GM12872 (cell line): Measurements from ENCODE around the gene UBA52.

Source experiments
- TF ChIP-seq, protein P1 (sequence below): IDR thresholded peaks from 3 replicates; pipeline ENCODE4 v1.5.1; 2011; ENCODE audit warnings: low read depth, mild to moderate bottlenecking, low read length, moderate library complexity; ENCODE audit not compliant: insufficient read depth

Gene UBA52

DNA sequence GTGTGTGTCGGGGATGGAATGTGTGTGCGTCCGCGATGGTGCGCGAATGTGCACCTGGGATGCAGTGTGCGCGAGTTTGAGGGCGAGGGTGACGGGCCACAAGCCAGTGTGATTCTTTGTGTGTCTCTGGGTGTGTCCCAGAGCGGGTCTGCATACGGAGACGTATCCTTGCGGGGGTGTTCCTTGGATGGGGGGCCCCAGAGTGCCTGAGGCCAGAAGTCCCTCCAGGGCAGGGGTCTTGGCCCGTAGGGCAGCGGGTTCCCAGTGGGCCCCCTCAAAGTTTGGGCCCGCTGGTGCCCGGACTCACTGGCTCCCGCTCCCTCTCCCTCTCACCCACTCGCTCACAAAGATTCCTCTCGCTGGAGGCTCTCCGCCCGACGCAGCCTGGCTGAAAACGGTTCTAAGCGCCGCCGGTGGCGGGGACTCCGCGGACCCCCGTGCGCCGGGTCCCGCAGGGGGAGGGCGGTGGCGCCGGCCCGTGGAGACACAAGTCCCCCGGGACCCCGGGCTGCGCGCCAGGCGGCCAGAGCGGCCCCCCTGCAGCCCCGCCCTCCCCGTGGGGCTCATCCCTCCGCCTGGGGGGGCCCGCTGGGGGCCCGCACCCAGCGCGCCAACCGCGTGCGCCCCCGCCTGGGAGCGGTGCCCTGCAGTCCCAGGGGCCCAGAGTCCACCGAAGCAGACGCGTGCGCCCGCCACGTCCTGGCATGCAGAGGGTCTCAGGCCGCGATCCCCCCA lies 34.1 kb downstream of the UBA52 start:
- TF ChIP-seq, protein P1, sequence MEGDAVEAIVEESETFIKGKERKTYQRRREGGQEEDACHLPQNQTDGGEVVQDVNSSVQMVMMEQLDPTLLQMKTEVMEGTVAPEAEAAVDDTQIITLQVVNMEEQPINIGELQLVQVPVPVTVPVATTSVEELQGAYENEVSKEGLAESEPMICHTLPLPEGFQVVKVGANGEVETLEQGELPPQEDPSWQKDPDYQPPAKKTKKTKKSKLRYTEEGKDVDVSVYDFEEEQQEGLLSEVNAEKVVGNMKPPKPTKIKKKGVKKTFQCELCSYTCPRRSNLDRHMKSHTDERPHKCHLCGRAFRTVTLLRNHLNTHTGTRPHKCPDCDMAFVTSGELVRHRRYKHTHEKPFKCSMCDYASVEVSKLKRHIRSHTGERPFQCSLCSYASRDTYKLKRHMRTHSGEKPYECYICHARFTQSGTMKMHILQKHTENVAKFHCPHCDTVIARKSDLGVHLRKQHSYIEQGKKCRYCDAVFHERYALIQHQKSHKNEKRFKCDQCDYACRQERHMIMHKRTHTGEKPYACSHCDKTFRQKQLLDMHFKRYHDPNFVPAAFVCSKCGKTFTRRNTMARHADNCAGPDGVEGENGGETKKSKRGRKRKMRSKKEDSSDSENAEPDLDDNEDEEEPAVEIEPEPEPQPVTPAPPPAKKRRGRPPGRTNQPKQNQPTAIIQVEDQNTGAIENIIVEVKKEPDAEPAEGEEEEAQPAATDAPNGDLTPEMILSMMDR: no peak

GRCh38 chr19:18606281-18607225 lies 34.9 kb downstream of the UBA52 start, which contains the start of gene CRLF1:
Gene CRLF1 (minus strand): TSS chr19:18606799. CDS start chr19:18606656, 143 bp downstream.
- TF ChIP-seq, protein P1: no peak

DNA sequence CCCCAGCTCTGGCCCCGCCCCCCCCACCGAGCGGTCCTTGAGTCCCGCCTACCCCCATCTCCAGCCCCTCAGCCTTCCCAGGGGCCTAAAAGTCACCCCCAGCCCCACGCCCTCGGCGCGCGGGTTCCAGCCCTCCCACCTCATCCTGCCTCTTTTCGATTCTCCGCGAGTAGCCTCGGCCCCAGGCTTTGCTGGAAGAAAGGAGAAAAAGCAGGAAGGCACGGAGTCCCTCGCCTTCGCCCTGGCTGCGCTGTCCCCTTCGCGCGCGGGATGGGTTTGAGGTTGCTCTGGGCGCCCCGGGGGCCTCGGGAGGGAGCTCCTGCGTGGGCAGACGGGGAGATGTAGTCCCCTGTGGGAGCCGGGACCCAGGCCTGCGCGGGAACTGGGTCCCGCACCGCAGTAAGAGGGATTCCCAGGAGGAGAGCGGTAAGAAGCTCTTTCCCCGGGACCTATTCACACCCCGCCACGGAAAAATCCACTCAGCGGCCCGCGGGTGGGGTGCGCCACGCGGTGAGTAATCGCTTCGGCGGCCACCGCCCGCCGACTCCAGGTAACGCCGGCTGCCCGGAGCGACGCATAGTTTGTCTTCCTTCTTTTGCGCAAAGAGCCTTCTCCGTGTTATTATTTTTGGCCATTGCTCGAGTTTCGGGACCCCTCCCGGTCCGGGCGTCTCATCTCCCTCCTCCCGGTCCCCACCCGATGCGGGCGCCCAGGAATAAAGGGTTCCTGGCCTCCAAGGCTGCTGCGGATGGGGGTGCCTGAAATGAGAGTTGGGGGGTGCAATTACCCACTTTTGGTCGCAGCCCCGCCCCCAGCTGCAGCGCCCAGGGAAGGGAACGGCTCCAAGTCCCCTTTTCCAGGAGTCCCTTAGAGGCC lies 35.8 kb downstream of the UBA52 start:
- TF ChIP-seq, protein P1: no peak

- TF ChIP-seq, protein P1: no peak
These were observed 36.6 kb downstream of the UBA52 start for GRCh38 chr19:18608102-18608804.

DNA sequence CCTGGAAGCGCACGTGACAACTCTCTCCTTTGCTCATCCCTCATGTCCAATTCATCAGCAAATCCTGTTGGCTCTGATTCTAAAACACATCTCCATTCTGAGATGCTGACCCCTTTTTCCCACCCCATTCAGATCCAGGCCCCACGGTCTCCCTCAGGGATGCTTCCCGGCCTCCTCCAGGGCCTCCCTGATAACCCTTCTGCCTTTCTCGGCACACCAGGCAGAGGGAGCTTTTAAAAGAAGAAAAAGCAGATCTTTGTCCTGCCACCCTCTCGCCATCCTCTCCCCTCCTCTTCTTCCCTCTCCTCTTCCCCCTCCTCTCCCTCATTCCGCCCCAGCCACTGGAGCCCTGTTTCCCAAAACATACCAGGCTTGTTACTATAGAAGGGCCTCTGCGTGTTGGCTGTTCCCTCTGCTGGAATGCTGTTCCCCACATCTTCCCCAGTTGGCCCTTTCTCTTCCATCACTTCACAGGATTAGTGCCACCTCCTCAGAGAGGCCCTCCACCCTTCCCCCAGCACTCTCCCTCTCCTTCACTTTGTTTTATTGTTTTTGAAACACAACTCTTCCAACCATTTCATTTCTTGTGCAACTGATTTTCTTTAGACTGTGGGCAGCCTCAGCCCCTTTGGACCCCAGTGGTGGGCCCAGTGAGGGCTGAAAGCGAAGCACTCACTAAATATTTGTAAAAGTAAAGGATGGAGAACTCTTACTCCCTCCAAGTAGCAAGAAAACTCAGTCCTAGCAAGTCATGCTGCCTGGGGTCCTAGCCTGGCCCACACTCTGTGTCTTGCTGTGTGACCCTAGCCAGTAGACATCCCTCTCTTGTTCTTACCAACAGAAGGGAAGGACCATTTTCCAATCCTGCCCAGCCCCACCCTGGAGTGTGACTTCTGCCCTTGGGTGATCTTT lies 37.4 kb downstream of the UBA52 start:
- TF ChIP-seq, protein P1: no peak

DNA sequence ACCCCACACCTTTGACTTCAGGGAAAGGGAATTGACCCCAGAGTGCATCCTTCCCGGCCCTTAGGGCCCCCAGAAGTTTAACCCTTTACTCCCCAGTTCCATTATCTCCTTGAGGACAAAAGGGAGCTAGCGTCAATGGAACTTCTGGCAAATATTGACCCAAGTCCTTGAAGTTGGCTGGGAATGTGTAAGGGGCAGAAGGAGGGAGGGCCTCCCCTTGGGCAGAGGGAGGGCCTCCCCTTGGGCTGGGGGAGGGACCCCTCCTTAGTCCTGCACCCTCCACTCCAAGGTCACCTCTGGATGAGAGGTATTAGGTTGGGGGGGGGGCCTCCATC lies 38.0 kb downstream of the UBA52 start:
- TF ChIP-seq, protein P1: no peak
